GM03348 (cell line): ENCODE results near the gene PTGR3.
A peak's percentile ranks its signal among the peaks of the same experiment; 100 is the strongest.

Experiments
- DNase-seq: peaks from one replicate; pipeline ENCODE4 v3.0.0; 2012; ENCODE audit warnings: low spot score

Gene PTGR3

GRCh38 chr18:75209129-75209950, at the start of gene PTGR3:
PTGR3 (minus strand) TSS chr18:75209139; CDS start chr18:75209058, 81 bp downstream.
- DNase-seq = peak; percentile 90

- no peak for DNase-seq
Measured at GRCh38 chr18:75257605-75258004, 48.7 kb upstream of the PTGR3 start.

- no peak for DNase-seq
Measured at GRCh38 chr18:75256376-75256775, 47.4 kb upstream of the PTGR3 start.

GRCh38 chr18:75255094-75255493, 46.2 kb upstream of the PTGR3 start:
- no peak for DNase-seq

GRCh38 chr18:75253784-75254183, 44.8 kb upstream of the PTGR3 start:
- DNase-seq = peak; percentile 40

- DNase-seq = no peak
Measured at GRCh38 chr18:75253043-75253442, 44.1 kb upstream of the PTGR3 start.

- DNase-seq = no peak
Measured at GRCh38 chr18:75252136-75252535, 43.2 kb upstream of the PTGR3 start.

- DNase-seq = no peak
Measured at GRCh38 chr18:75251466-75251865, 42.5 kb upstream of the PTGR3 start.

GRCh38 chr18:75250471-75250821, 41.5 kb upstream of the PTGR3 start:
- no peak for DNase-seq

GRCh38 chr18:75249672-75250470, 40.9 kb upstream of the PTGR3 start:
- DNase-seq = no peak

GRCh38 chr18:75249175-75249518, 40.2 kb upstream of the PTGR3 start:
- DNase-seq = no peak

- DNase-seq = no peak
Measured at GRCh38 chr18:75248426-75249174, 39.7 kb upstream of the PTGR3 start.

GRCh38 chr18:75247611-75248421, 38.9 kb upstream of the PTGR3 start:
- DNase-seq = peak; percentile 57

GRCh38 chr18:75246721-75247610, 38.0 kb upstream of the PTGR3 start:
- DNase-seq = peak; percentile 64

- no peak for DNase-seq
Measured at GRCh38 chr18:75244351-75245313, 35.7 kb upstream of the PTGR3 start.

GRCh38 chr18:75241705-75242104, 32.8 kb upstream of the PTGR3 start:
- DNase-seq = no peak

- no peak for DNase-seq
Measured at GRCh38 chr18:75240433-75240832, 31.5 kb upstream of the PTGR3 start.

- DNase-seq = no peak
Measured at GRCh38 chr18:75238786-75239185, 29.8 kb upstream of the PTGR3 start.

- no peak for DNase-seq
Measured at GRCh38 chr18:75238100-75238499, 29.2 kb upstream of the PTGR3 start.

GRCh38 chr18:75235896-75236295, 27.0 kb upstream of the PTGR3 start:
- DNase-seq = no peak
